SK-N-SH (cell line): ENCODE measurements around the gene FRY. TPM values are rescaled to one million over a fixed set of nuclear protein-coding genes. Genes with fewer than 3 reads are reported as not detected.

ENCODE experiments used
- CTCF ChIA-PET: fragments of 300-600, 350-600 bp; formaldehyde crosslinking; extraction: SDS; loops from one replicate; lab custom pipeline; 2021; lab: Yijun Ruan, JAX
- POLR2A ChIA-PET: fragments of 350-600 bp; sonication (Branson Sonifier 250); formaldehyde crosslinking; extraction: SDS; loops from one replicate; lab custom pipeline; 2020; ENCODE audit warnings: antibody characterized with exemption, inconsistent platforms; lab: Yijun Ruan, JAX
- DNase-seq: peaks from one replicate; pipeline ENCODE4 v3.0.0; 2012
- H2AFZ ChIP-seq: fragments of 200-600 bp; sonication (generic); 2 replicates; pipeline ENCODE4 v1.8.1; 2016; ENCODE audit warnings: antibody characterized with exemption, mild to moderate bottlenecking, low read depth
- H3F3A ChIP-seq: fragments of 200-600 bp; sonication (generic); replicated peaks from 2 replicates; pipeline ENCODE3; 2016; ENCODE audit warnings: antibody characterized with exemption, mild to moderate bottlenecking; ENCODE audit not compliant: insufficient read depth
- H3K27ac ChIP-seq, 2 experiments: fragments of 200-500 bp in 1 of 2; fragments of 200-600 bp in 1 of 2; sonication (Bioruptor generic) in 1 of 2; sonication (generic), shearing (Covaris generic) in 1 of 2; 2 replicates each; pipeline versions ENCODE4 v1.5.1 to v1.6.1; 2014 to 2016; ENCODE audit warnings: low read depth in 2 of 2, inconsistent platforms in 1 of 2, low read length in 1 of 2, mild to moderate bottlenecking in 1 of 2, mixed read lengths in 1 of 2
- H3K27me3 ChIP-seq: fragments of 200-600 bp; sonication (generic), shearing (Covaris generic); 2 replicates; pipeline ENCODE4 v1.6.1; 2016; ENCODE audit warnings: mixed run types; ENCODE audit not compliant: insufficient read depth
- H3K36me3 ChIP-seq, 2 experiments: fragments of 200-500 bp in 1 of 2; fragments of 200-600 bp in 1 of 2; sonication (Bioruptor generic) in 1 of 2; sonication (generic) in 1 of 2; replicated peaks in 1 of 2; 2 replicates each; pipeline versions ENCODE3 to v1.5.1; 2014 to 2016; ENCODE audit warnings: low read length in 1 of 2, mild to moderate bottlenecking in 1 of 2; ENCODE audit not compliant: insufficient read depth in 2 of 2, control insufficient read depth in 1 of 2
- H3K4me1 ChIP-seq, 2 experiments: fragments of 200-500 bp in 1 of 2; fragments of 200-600 bp in 1 of 2; sonication (Bioruptor generic) in 1 of 2; sonication (generic), shearing (Covaris generic) in 1 of 2; 2 replicates each; pipeline versions ENCODE4 v1.5.1 to v1.6.1; 2014 to 2016; ENCODE audit warnings: low read depth in 1 of 2, low read length in 1 of 2, mixed run types in 1 of 2; ENCODE audit not compliant: insufficient read depth in 2 of 2, control insufficient read depth in 1 of 2
- H3K4me2 ChIP-seq: fragments of 200-600 bp; sonication (generic), shearing (Covaris generic); 2 replicates; pipeline ENCODE4 v1.6.1; 2017; ENCODE audit warnings: mixed run types
- H3K4me3 ChIP-seq, 2 experiments: fragments of 200-500 bp in 1 of 2; fragments of 200-600 bp in 1 of 2; sonication (Bioruptor generic) in 1 of 2; sonication (generic), shearing (Covaris generic) in 1 of 2; 2 replicates each; pipeline versions ENCODE4 v1.5.1 to v1.8.1; 2014 to 2016; ENCODE audit warnings: low read depth in 2 of 2, inconsistent platforms in 1 of 2, low read length in 1 of 2, mild to moderate bottlenecking in 1 of 2, mixed read lengths in 1 of 2, moderate library complexity in 1 of 2
- H3K79me2 ChIP-seq: fragments of 200-600 bp; sonication (generic); 2 replicates; pipeline ENCODE4 v1.8.1; 2017; ENCODE audit warnings: mild to moderate bottlenecking; ENCODE audit not compliant: insufficient read depth
- H3K9ac ChIP-seq: fragments of 200-600 bp; sonication (generic); 2 replicates; pipeline ENCODE4 v1.6.1; 2017; ENCODE audit warnings: mixed run types
- H3K9me2 ChIP-seq: fragments of 200-600 bp; sonication (generic); 2 replicates; pipeline ENCODE4 v1.6.1; 2017; ENCODE audit warnings: mixed run types
- H3K9me3 ChIP-seq: fragments of 200-600 bp; sonication (generic); 2 replicates; pipeline ENCODE4 v1.6.1; 2017; ENCODE audit warnings: mixed run types, mild to moderate bottlenecking, moderate library complexity
- H4K20me1 ChIP-seq: fragments of 200-600 bp; sonication (generic); 2 replicates; pipeline ENCODE4 v1.6.1; 2017; ENCODE audit warnings: mild to moderate bottlenecking, mixed run types; ENCODE audit not compliant: insufficient read depth
- ELF1 ChIP-seq: IDR thresholded peaks from 2 replicates; pipeline ENCODE4 v1.4.0; 2012
- EZH2phosphoT487 ChIP-seq: fragments of 200-600 bp; sonication (generic); IDR thresholded peaks from 2 replicates; pipeline ENCODE4 v1.6.1; 2017; ENCODE audit warnings: low read depth, mixed run types, mild to moderate bottlenecking, antibody characterized with exemption, moderate library complexity, borderline replicate concordance
- FOXM1 ChIP-seq: IDR thresholded peaks from 2 replicates; pipeline ENCODE4 v1.4.0; 2012; ENCODE audit warnings: low read depth, mild to moderate bottlenecking
- GATA2 ChIP-seq: sonication (generic); formaldehyde crosslinking; IDR thresholded peaks from 2 replicates; pipeline ENCODE4 v1.5.0; 2020; ENCODE audit warnings: mild to moderate bottlenecking, missing genetic modification reagents
- JUND ChIP-seq: IDR thresholded peaks from 2 replicates; pipeline ENCODE4 v1.4.0; 2012
- MEF2A ChIP-seq: IDR thresholded peaks from 2 replicates; pipeline ENCODE4 v1.4.0; 2012; ENCODE audit warnings: low read depth, borderline replicate concordance
- NRF1 ChIP-seq: IDR thresholded peaks from 2 replicates; pipeline ENCODE4 v1.6.1; 2012; ENCODE audit warnings: low read depth, mild to moderate bottlenecking, low read length
- PBX3 ChIP-seq: IDR thresholded peaks from 2 replicates; pipeline ENCODE4; 2012
- POLR2AphosphoS5 ChIP-seq: IDR thresholded peaks from 2 replicates; pipeline ENCODE4 v1.6.1; 2012; ENCODE audit warnings: low read depth, low read length
- RCOR1 ChIP-seq: fragments of 150-350 bp; IDR thresholded peaks from 2 replicates; pipeline ENCODE4 v1.6.1; 2017; ENCODE audit warnings: antibody characterized with exemption, low read length
- RXRA ChIP-seq: IDR thresholded peaks from 2 replicates; pipeline ENCODE4 v1.4.0; 2012; ENCODE audit warnings: low read depth, mild to moderate bottlenecking, borderline replicate concordance
- SIN3A ChIP-seq: IDR thresholded peaks from 2 replicates; pipeline ENCODE4 v1.6.1; 2012; ENCODE audit warnings: low read depth, mild to moderate bottlenecking, low read length, moderate library complexity, borderline replicate concordance
- TAF1 ChIP-seq: IDR thresholded peaks from 2 replicates; pipeline ENCODE4 v1.6.1; 2012; ENCODE audit warnings: low read depth, mild to moderate bottlenecking, low read length, moderate library complexity, borderline replicate concordance
- TCF12 ChIP-seq: IDR thresholded peaks from 2 replicates; pipeline ENCODE4 v1.4.0; 2012
- ZBTB33 ChIP-seq: IDR thresholded peaks from 2 replicates; pipeline ENCODE4 v1.4.0; 2012; ENCODE audit warnings: low read depth, borderline replicate concordance
- WGBS: methylation state at CpG from one replicate; pipeline ENCODE4 v1.1.6; 2017; ENCODE audit warnings: low lambda C conversion rate; 5-methylcytosine and 5-hydroxymethylcytosine counted together
- polyA plus RNA-seq, 3 experiments: library from polyadenylated mRNA; depleted of rRNA; stranded (reverse); fragments of >200 nt; gene quantifications; 2 replicates each; pipeline ENCODE4 v1.2.3, GENCODE V29; 2012
- TF ChIP-seq, protein P1 (sequence below): IDR thresholded peaks from 2 replicates; pipeline ENCODE4 v1.4.0; 2012; ENCODE audit warnings: low read depth
- TF ChIP-seq, protein P2 (sequence below): IDR thresholded peaks from 2 replicates; pipeline ENCODE4 v1.4.0; 2012; ENCODE audit warnings: low read depth, borderline replicate concordance
- TF ChIP-seq, protein P3 (sequence below): fragments of 150-350 bp; IDR thresholded peaks from 2 replicates; pipeline ENCODE4 v1.6.1; 2016; ENCODE audit warnings: mild to moderate bottlenecking, low read depth, low read length

FRY gene
- polyA plus RNA-seq, 1 of the 3 experiments (the other 2 are of a cell fraction) = 1.4 TPM

GRCh38 chr13:32139251-32139650, 107.7 kb downstream of the FRY start:
- CTCF ChIA-PET = interaction anchor here (1.3 kb wide), 1 partner anchor 221 kb away, joined by 3 read pairs; no protein-coding TSS in a partner anchor

DNA sequence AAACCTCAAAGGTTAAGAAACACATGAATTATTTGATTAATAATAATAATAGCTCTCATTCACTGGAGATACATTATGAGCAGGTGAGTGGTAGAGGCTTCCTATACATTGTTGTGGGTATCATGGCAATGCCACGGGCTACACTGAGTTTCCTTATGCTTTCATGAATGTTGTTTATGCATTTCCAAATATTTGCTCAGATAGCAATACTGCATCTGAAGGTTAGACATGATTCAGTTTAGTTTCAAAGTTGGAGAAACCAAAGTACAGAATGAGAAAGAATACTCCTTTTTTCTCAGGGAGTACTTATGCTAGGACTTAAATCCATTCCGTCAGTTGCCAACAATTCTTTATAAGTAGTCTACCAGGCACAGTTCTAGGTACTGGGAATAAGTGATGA, 108.5 kb downstream of the FRY start:
- Histone ChIP-seq H3K9ac (no peak overlapping the region), H3K4me2 (no peak overlapping the region), H3F3A (peaks cover 5% of the 10 kb centered on the region), H3K4me3 (no peak overlapping the region), H3K4me1 (peaks cover 14 to 19% of the 10 kb centered on the region in 2 experiments; a peak in 3 of 4 replicates), H2AFZ (no peak overlapping the region), H3K27me3 (no peaks in the 10 kb centered on the region), H3K36me3 (no peaks in the 10 kb centered on the region), H4K20me1 (no peaks in the 10 kb centered on the region), H3K9me3 (no peaks in the 10 kb centered on the region), H3K79me2 (no peaks in the 10 kb centered on the region), H3K27ac (no peak overlapping the region), H3K9me2 (no peaks in the 10 kb centered on the region)
- 86% methylated on average over 2 of the region's 2 CpGs for WGBS
- no peak for DNase-seq
- CTCF ChIA-PET = no interaction called here
- POLR2A ChIA-PET = no interaction called here
- TF ChIP-seq ELF1 = no peak
- no peak for TF ChIP-seq JUND
- TF ChIP-seq EZH2phosphoT487 = no peak
- no peak for TF ChIP-seq PBX3
- TF ChIP-seq TAF1 = no peak
- no peak for TF ChIP-seq NRF1

More at GRCh38 chr13:32139251-32139650, 107.7 kb downstream of the FRY start:
- no peak overlapping the region for H3K4me3 ChIP-seq
- no peaks in the 10 kb centered on the region for H3K79me2 ChIP-seq
- H3F3A ChIP-seq = peaks cover 5% of the 10 kb centered on the region
- WGBS = 94% methylated on average over 5 of the region's 5 CpGs
- H3K4me1 ChIP-seq = peaks cover 19 to 23% of the 10 kb centered on the region in 2 experiments; a peak in 3 of 4 replicates
- H3K4me2 ChIP-seq = no peak overlapping the region
- no peaks in the 10 kb centered on the region for H3K27me3 ChIP-seq
- TF ChIP-seq ZBTB33 (no peak), MEF2A (no peak), POLR2AphosphoS5 (no peak), JUND (no peak), FOXM1 (no peak), GATA2 (no peak), NRF1 (no peak), TAF1 (no peak), SIN3A (no peak), RCOR1 (no peak), TCF12 (no peak), RXRA (no peak)
- TF ChIP-seq, protein P1, sequence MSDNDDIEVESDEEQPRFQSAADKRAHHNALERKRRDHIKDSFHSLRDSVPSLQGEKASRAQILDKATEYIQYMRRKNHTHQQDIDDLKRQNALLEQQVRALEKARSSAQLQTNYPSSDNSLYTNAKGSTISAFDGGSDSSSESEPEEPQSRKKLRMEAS = no peak
- TF ChIP-seq, protein P2, sequence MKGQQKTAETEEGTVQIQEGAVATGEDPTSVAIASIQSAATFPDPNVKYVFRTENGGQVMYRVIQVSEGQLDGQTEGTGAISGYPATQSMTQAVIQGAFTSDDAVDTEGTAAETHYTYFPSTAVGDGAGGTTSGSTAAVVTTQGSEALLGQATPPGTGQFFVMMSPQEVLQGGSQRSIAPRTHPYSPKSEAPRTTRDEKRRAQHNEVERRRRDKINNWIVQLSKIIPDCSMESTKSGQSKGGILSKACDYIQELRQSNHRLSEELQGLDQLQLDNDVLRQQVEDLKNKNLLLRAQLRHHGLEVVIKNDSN = no peak
- TF ChIP-seq, protein P3, sequence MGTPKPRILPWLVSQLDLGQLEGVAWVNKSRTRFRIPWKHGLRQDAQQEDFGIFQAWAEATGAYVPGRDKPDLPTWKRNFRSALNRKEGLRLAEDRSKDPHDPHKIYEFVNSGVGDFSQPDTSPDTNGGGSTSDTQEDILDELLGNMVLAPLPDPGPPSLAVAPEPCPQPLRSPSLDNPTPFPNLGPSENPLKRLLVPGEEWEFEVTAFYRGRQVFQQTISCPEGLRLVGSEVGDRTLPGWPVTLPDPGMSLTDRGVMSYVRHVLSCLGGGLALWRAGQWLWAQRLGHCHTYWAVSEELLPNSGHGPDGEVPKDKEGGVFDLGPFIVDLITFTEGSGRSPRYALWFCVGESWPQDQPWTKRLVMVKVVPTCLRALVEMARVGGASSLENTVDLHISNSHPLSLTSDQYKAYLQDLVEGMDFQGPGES = no peak
- TF ChIP-seq, all 33 proteins: peak for 0
- Histone ChIP-seq H3K9ac (no peak overlapping the region), H4K20me1 (no peaks in the 10 kb centered on the region), H3K9me3 (no peaks in the 10 kb centered on the region), H2AFZ (no peak overlapping the region), H3K27ac (no peak overlapping the region), H3K36me3 (no peaks in the 10 kb centered on the region), H3K9me2 (no peaks in the 10 kb centered on the region)
- DNase-seq = no peak
- POLR2A ChIA-PET = no interaction called here
